IMR-90 (cell line): Measurements from ENCODE around the gene NCKAP5. TPM values are rescaled to one million over a fixed set of nuclear protein-coding genes. Genes with fewer than 3 reads are reported as not detected.

Source experiments
- ATAC-seq: fragments of 200-7000 bp; cut with Tn5 transposase; 2 replicates; pipeline ENCODE4 v1.9.1; 2020; ENCODE audit warnings: low read depth, mild to moderate bottlenecking, moderate library complexity
- BruUV-seq: library from RNA; stranded (reverse); fragments of 400-500 nt; replicated peaks from 2 replicates; lab custom pipeline; 2021; lab: Mats Ljungman, UMichigan
- CTCF ChIA-PET: fragments of 300-600 bp; formaldehyde crosslinking; extraction: SDS; loops from one replicate; lab custom pipeline; 2021; ENCODE audit warnings: antibody characterized with exemption; lab: Yijun Ruan, JAX
- POLR2A ChIA-PET: fragments of 300-600 bp; sonication (Branson Sonifier 250); formaldehyde crosslinking; loops from one replicate; lab custom pipeline; 2022; ENCODE audit warnings: antibody characterized with exemption; ENCODE audit not compliant: unreplicated experiment; lab: Charles Lee
- DNase-seq: peaks from one replicate; pipeline ENCODE4 v3.0.0; 2013
- H2AFZ ChIP-seq: replicated peaks from 2 replicates; pipeline ENCODE3; 2013; ENCODE audit warnings: low read length, mild to moderate bottlenecking; ENCODE audit not compliant: poor library complexity
- H2AK5ac ChIP-seq: 2 replicates; pipeline ENCODE4 v1.6.1; 2013; ENCODE audit warnings: low read depth, low read length, inconsistent platforms
- H2AK9ac ChIP-seq: replicated peaks from 2 replicates; pipeline ENCODE3; 2013; ENCODE audit warnings: mild to moderate bottlenecking, low read depth, low read length, moderate library complexity; ENCODE audit not compliant: poor library complexity
- H2BK120ac ChIP-seq: 2 replicates; pipeline ENCODE4 v1.6.1; 2013; ENCODE audit warnings: low read depth, low read length, inconsistent platforms
- H2BK15ac ChIP-seq: 3 replicates; pipeline ENCODE4 v1.6.1; 2013; ENCODE audit warnings: low read depth, low read length, inconsistent platforms
- H2BK20ac ChIP-seq: 2 replicates; pipeline ENCODE4 v1.6.1; 2013; ENCODE audit warnings: low read depth, mild to moderate bottlenecking, inconsistent platforms, low read length, moderate library complexity
- H2BK5ac ChIP-seq: 2 replicates; pipeline ENCODE4 v1.6.1; 2013; ENCODE audit warnings: mild to moderate bottlenecking, low read depth, low read length, inconsistent platforms; ENCODE audit not compliant: poor library complexity, severe bottlenecking
- H3K14ac ChIP-seq: replicated peaks from 2 replicates; pipeline ENCODE4 v1.6.1; 2013; ENCODE audit warnings: low read depth, low read length, inconsistent platforms
- H3K18ac ChIP-seq: 2 replicates; pipeline ENCODE4 v1.6.1; 2013; ENCODE audit warnings: low read depth, low read length, control low read depth
- H3K23ac ChIP-seq: 2 replicates; pipeline ENCODE4 v1.6.1; 2013; ENCODE audit warnings: low read depth, low read length, inconsistent platforms
- H3K27ac ChIP-seq: 2 replicates; pipeline ENCODE4 v1.5.1; 2013; ENCODE audit warnings: mild to moderate bottlenecking, control low read depth, low read length; ENCODE audit not compliant: insufficient read depth
- H3K27me3 ChIP-seq: 2 replicates; pipeline ENCODE4 v1.6.1; 2013; ENCODE audit warnings: low read length; ENCODE audit not compliant: control insufficient read depth, insufficient read depth
- H3K36me3 ChIP-seq: 2 replicates; pipeline ENCODE4 v1.6.1; 2013; ENCODE audit warnings: low read length, mixed read lengths; ENCODE audit not compliant: control insufficient read depth, insufficient read depth
- H3K4ac ChIP-seq: 2 replicates; pipeline ENCODE4 v1.6.1; 2013; ENCODE audit warnings: low read depth, low read length, inconsistent platforms
- H3K4me1 ChIP-seq: 2 replicates; pipeline ENCODE4 v1.6.1; 2013; ENCODE audit warnings: low read length, mixed read lengths; ENCODE audit not compliant: control insufficient read depth, insufficient read depth
- H3K4me2 ChIP-seq: 2 replicates; pipeline ENCODE4 v1.6.1; 2013; ENCODE audit warnings: low read depth, mild to moderate bottlenecking, control low read depth, low read length, moderate library complexity
- H3K4me3 ChIP-seq: 2 replicates; pipeline ENCODE4 v1.5.1; 2013; ENCODE audit warnings: low read depth, mild to moderate bottlenecking, control low read depth, low read length, moderate library complexity; ENCODE audit not compliant: insufficient read depth
- H3K56ac ChIP-seq: 2 replicates; pipeline ENCODE4 v1.6.1; 2013; ENCODE audit warnings: low read length, inconsistent platforms; ENCODE audit not compliant: insufficient read depth; ENCODE audit errors: extremely low read depth
- H3K79me1 ChIP-seq, 2 experiments: 2 replicates each; pipeline ENCODE4 v1.6.1; 2013; ENCODE audit warnings: low read length in 2 of 2, inconsistent platforms in 1 of 2, low read depth in 1 of 2
- H3K9ac ChIP-seq: 2 replicates; pipeline ENCODE4 v1.6.1; 2013; ENCODE audit warnings: low read depth, low read length, control low read depth
- H3K9me1 ChIP-seq: 2 replicates; pipeline ENCODE4 v1.6.1; 2013; ENCODE audit warnings: low read length, inconsistent platforms; ENCODE audit not compliant: insufficient read depth
- H3K9me3 ChIP-seq: 2 replicates; pipeline ENCODE4 v1.6.1; 2013; ENCODE audit warnings: low read length; ENCODE audit not compliant: control insufficient read depth, insufficient read depth
- H4K20me1 ChIP-seq: 2 replicates; pipeline ENCODE4 v1.6.1; 2013; ENCODE audit warnings: low read length, inconsistent platforms; ENCODE audit not compliant: insufficient read depth
- H4K5ac ChIP-seq: 2 replicates; pipeline ENCODE4 v1.6.1; 2013; ENCODE audit warnings: mild to moderate bottlenecking, low read depth, low read length, control low read depth
- H4K8ac ChIP-seq, 2 experiments: 2 replicates each; pipeline ENCODE4 v1.6.1; 2013; ENCODE audit warnings: low read depth in 2 of 2, low read length in 2 of 2, control low read depth in 1 of 2, inconsistent platforms in 1 of 2
- H4K91ac ChIP-seq: 2 replicates; pipeline ENCODE4 v1.6.1; 2013; ENCODE audit warnings: low read depth, low read length, inconsistent platforms; ENCODE audit not compliant: insufficient read depth
- BHLHE40 ChIP-seq: fragments of 150-350 bp; IDR thresholded peaks from 2 replicates; pipeline ENCODE4 v1.6.1; 2016; ENCODE audit warnings: mild to moderate bottlenecking, low read depth, low read length
- CEBPB ChIP-seq: IDR thresholded peaks from 2 replicates; pipeline ENCODE4 v1.6.1; 2012; ENCODE audit warnings: low read depth, low read length, improper control_type of control experiment
- CHD1 ChIP-seq: IDR thresholded peaks from 2 replicates; pipeline ENCODE4 v1.6.1; 2012; ENCODE audit warnings: low read depth, low read length, improper control_type of control experiment
- CTCF ChIP-seq: conservative IDR thresholded peaks from 2 replicates; pipeline ENCODE4 v1.5.1; 2012; ENCODE audit warnings: mild to moderate bottlenecking, low read depth, low read length, improper control_type of control experiment
- ELK1 ChIP-seq: fragments of 150-350 bp; IDR thresholded peaks from 2 replicates; pipeline ENCODE4 v1.6.1; 2016; ENCODE audit warnings: low read depth, mild to moderate bottlenecking, low read length, moderate library complexity, borderline replicate concordance
- FOS ChIP-seq: fragments of 150-350 bp; IDR thresholded peaks from 2 replicates; pipeline ENCODE4 v1.6.1; 2016; ENCODE audit warnings: low read depth, low read length
- MAFK ChIP-seq: IDR thresholded peaks from 2 replicates; pipeline ENCODE4 v1.6.1; 2012; ENCODE audit warnings: low read depth, low read length, improper control_type of control experiment
- MAZ ChIP-seq: IDR thresholded peaks from 2 replicates; pipeline ENCODE4 v1.6.1; 2012; ENCODE audit warnings: low read depth, mild to moderate bottlenecking, low read length, improper control_type of control experiment, moderate library complexity, borderline replicate concordance
- MXI1 ChIP-seq: IDR thresholded peaks from 2 replicates; pipeline ENCODE4 v1.6.1; 2012; ENCODE audit warnings: low read depth, mild to moderate bottlenecking, low read length, moderate library complexity, borderline replicate concordance
- NFE2L2 ChIP-seq: fragments of 150-350 bp; IDR thresholded peaks from 2 replicates; pipeline ENCODE4 v1.6.1; 2016; ENCODE audit warnings: low read depth, mild to moderate bottlenecking, low read length
- POLR2A ChIP-seq: IDR thresholded peaks from 2 replicates; pipeline ENCODE4 v1.6.1; 2012; ENCODE audit warnings: mild to moderate bottlenecking, low read depth, low read length
- RAD21 ChIP-seq: IDR thresholded peaks from 2 replicates; pipeline ENCODE4 v1.6.1; 2012; ENCODE audit warnings: low read length, improper control_type of control experiment
- RCOR1 ChIP-seq: IDR thresholded peaks from 2 replicates; pipeline ENCODE4 v1.6.1; 2012; ENCODE audit warnings: mild to moderate bottlenecking, low read length, improper control_type of control experiment; ENCODE audit not compliant: insufficient replicate concordance
- RFX5 ChIP-seq: IDR thresholded peaks from 2 replicates; pipeline ENCODE4 v1.8.0; 2012; ENCODE audit warnings: low read depth, mild to moderate bottlenecking, low read length, moderate library complexity
- SMC3 ChIP-seq: fragments of 150-350 bp; IDR thresholded peaks from 2 replicates; pipeline ENCODE4 v1.6.1; 2016; ENCODE audit warnings: low read depth, mild to moderate bottlenecking, antibody characterized with exemption, low read length, moderate library complexity
- USF2 ChIP-seq: fragments of 150-350 bp; IDR thresholded peaks from 2 replicates; pipeline ENCODE4 v1.6.1; 2017; ENCODE audit warnings: mild to moderate bottlenecking, antibody characterized with exemption, low read length, low read depth
- WGBS, 2 experiments: methylation state at CpG; one replicate each; pipeline versions ENCODE4 v1.1.5 to v1.1.7; 2013; ENCODE audit warnings: missing lambda C conversion rate in 2 of 2; ENCODE audit not compliant: insufficient read length in 1 of 2; ENCODE audit errors: extremely low coverage in 2 of 2; 5-methylcytosine and 5-hydroxymethylcytosine counted together
- dilution Hi-C: fragments of 300-500 bp; cut with HindIII; formaldehyde crosslinking; loops from one replicate; pipeline ENCODE4 v1.14.3; 2018; ENCODE audit warnings: low sequenced_read_pairs; ENCODE audit not compliant: unreplicated experiment
- in situ Hi-C: fragments of 300-500 bp; cut with MboI; formaldehyde crosslinking; loops from 3 replicates; pipeline ENCODE4 v1.14.3; 2019; ENCODE audit warnings: low sequenced_read_pairs, inconsistent platforms, mixed read lengths
- intact Hi-C: fragments of 100-400 bp; cut with micrococcal nuclease; formaldehyde crosslinking; loops from 2 replicates; pipeline ENCODE4 v1.10.0; 2022
- polyA plus RNA-seq, 3 experiments: library from polyadenylated mRNA; depleted of rRNA; stranded (reverse); fragments of >200 nt; gene quantifications; 2 replicates each; pipeline ENCODE4 v1.2.3, GENCODE V29; 2012; ENCODE audit warnings: low replicate concordance in 1 of 3
- total RNA-seq: library from RNA; depleted of rRNA; stranded (reverse); fragments of >200 nt; gene quantifications from 2 replicates; pipeline ENCODE4 v1.2.3, GENCODE V29; 2012

Gene NCKAP5
- total and polyA plus RNA-seq, 2 of the 4 experiments (the other 2 are of a cell fraction): 2.7 to 3.9 TPM

GRCh38 chr2:133598769-133599168 is 30.5 kb upstream of the NCKAP5 start:
- BruUV-seq: no TSS peak

More at GRCh38 chr2:133598769-133599168, 30.5 kb upstream of the NCKAP5 start:
- no peak overlapping the region for H2AK9ac ChIP-seq
- no peak overlapping the region for H2BK120ac ChIP-seq
- no peak overlapping the region for H3K4me3 ChIP-seq
- dilution Hi-C loops (no loop called here), intact Hi-C loops (no loop called here), in situ Hi-C loops (no loop called here)
- no peak overlapping the region for H4K91ac ChIP-seq
- no peak overlapping the region; the same call in 1 of the 2 replicates for H3K14ac ChIP-seq
- H3K27me3 ChIP-seq: no peaks in the 10 kb centered on the region; the same call in 1 of the 2 replicates
- H4K5ac ChIP-seq: no peak overlapping the region
- H3K4me1 ChIP-seq: peaks cover 8% of the 10 kb centered on the region
- H3K79me1 ChIP-seq: no peaks in the 10 kb centered on the region
- DNase-seq (no peak), ATAC-seq (no peak)
- TF ChIP-seq RCOR1: no peak
- TF ChIP-seq MAZ: no peak
- TF ChIP-seq FOS: no peak
- no peak for TF ChIP-seq NFE2L2
- TF ChIP-seq RFX5: no peak
- TF ChIP-seq RAD21: no peak
- no peak for TF ChIP-seq USF2
- TF ChIP-seq POLR2A: no peak
- TF ChIP-seq MAFK: no peak
- no peak for TF ChIP-seq SMC3
- TF ChIP-seq ELK1: no peak
- no peak for TF ChIP-seq BHLHE40
- TF ChIP-seq MXI1: no peak
- TF ChIP-seq CTCF: no peak
- TF ChIP-seq CEBPB: no peak
- TF ChIP-seq CHD1: no peak
- no peaks in the 10 kb centered on the region for H3K9me1 ChIP-seq
- no peaks in the 10 kb centered on the region for H4K20me1 ChIP-seq
- H3K9ac ChIP-seq: no peak overlapping the region
- CTCF ChIA-PET: no interaction called here
- no peaks in the 10 kb centered on the region for H3K36me3 ChIP-seq
- H2AFZ ChIP-seq: no peak overlapping the region
- WGBS, 2 experiments: no CpG with 5 or more reads among the region's 2 CpGs
- POLR2A ChIA-PET: no interaction called here
- H3K4me2 ChIP-seq: no peak overlapping the region
- no peak overlapping the region for H3K27ac ChIP-seq
- no peak overlapping the region for H2BK15ac ChIP-seq
- H4K8ac ChIP-seq: no peak overlapping the region
- no peak overlapping the region for H2BK20ac ChIP-seq
- no peak overlapping the region for H3K56ac ChIP-seq
- H3K23ac ChIP-seq: no peak overlapping the region
- H3K4ac ChIP-seq: no peak overlapping the region
- no peak overlapping the region for H2BK5ac ChIP-seq
- H3K9me3 ChIP-seq: no peaks in the 10 kb centered on the region
- no peak overlapping the region for H3K18ac ChIP-seq
- H2AK5ac ChIP-seq: no peak overlapping the region
